Suprapubic skin (tissue), 4 donors: ENCODE data around the gene PSMC4. TPM values are rescaled to one million over a fixed set of nuclear protein-coding genes. Genes with fewer than 3 reads are reported as not detected.
A peak's percentile ranks its signal among the peaks of the same experiment; 100 is the strongest.

ENCODE experiments used
- DNase-seq, 2 donors: peaks; one replicate each; pipeline ENCODE4 v3.0.0-alpha.2; 2019; ENCODE audit warnings: low spot score in 2 of 2
- H3K27ac ChIP-seq: fragments of 200-600 bp; sonication (generic); one replicate; pipeline ENCODE4 v1.5.1; 2019
- H3K27me3 ChIP-seq: fragments of 200-600 bp; sonication (generic); one replicate; pipeline ENCODE4 v1.5.1; 2019
- H3K36me3 ChIP-seq: fragments of 200-600 bp; sonication (generic); one replicate; pipeline ENCODE4 v1.5.1; 2019
- H3K4me1 ChIP-seq: fragments of 200-600 bp; sonication (generic); one replicate; pipeline ENCODE4 v1.5.1; 2019
- H3K4me3 ChIP-seq: fragments of 200-600 bp; sonication (generic); one replicate; pipeline ENCODE4 v1.5.1; 2019; ENCODE audit warnings: mild to moderate bottlenecking
- H3K9me3 ChIP-seq: fragments of 200-600 bp; sonication (generic); one replicate; pipeline ENCODE4 v1.5.1; 2019
- EP300 ChIP-seq: sonication (generic); formaldehyde crosslinking; IDR thresholded peaks from one replicate; pipeline ENCODE4 v1.6.1; 2017; ENCODE audit warnings: antibody characterized with exemption
- POLR2A ChIP-seq, 2 donors: fragments of 450-650 bp; IDR thresholded peaks; one replicate each; pipeline ENCODE4 v1.6.1; 2017; ENCODE audit warnings: antibody characterized with exemption in 2 of 2, mild to moderate bottlenecking in 2 of 2, moderate library complexity in 2 of 2
- POLR2AphosphoS5 ChIP-seq, 3 donors: sonication (generic); formaldehyde crosslinking; IDR thresholded peaks; one replicate each; pipeline ENCODE4 v1.6.1; 2017; ENCODE audit warnings: antibody characterized with exemption in 3 of 3
- whole genome bisulfite sequencing: methylation state at CpG from one replicate; pipeline ENCODE4 v1.1.5; 2018; 5-methylcytosine and 5-hydroxymethylcytosine counted together
- total RNA-seq, 4 donors: library from RNA; depleted of rRNA; stranded (reverse); fragments of >200 nt; gene quantifications; one replicate each; pipeline ENCODE4 v1.1.0, GENCODE V29; 2016
- TF ChIP-seq, protein P1 (sequence below), 2 donors: fragments of 200-600 bp in 1 of 2; fragments of 450-650 bp in 1 of 2; sonication (generic) in 1 of 2; IDR thresholded peaks; one replicate each; pipeline ENCODE4 v1.5.1; 2016 to 2019; ENCODE audit warnings: antibody characterized with exemption in 2 of 2, mild to moderate bottlenecking in 1 of 2, moderate library complexity in 1 of 2

Gene PSMC4
- total RNA-seq, 4 donors from 2014 or later, result 53.8 to 109 (median 95.9) TPM

DNA sequence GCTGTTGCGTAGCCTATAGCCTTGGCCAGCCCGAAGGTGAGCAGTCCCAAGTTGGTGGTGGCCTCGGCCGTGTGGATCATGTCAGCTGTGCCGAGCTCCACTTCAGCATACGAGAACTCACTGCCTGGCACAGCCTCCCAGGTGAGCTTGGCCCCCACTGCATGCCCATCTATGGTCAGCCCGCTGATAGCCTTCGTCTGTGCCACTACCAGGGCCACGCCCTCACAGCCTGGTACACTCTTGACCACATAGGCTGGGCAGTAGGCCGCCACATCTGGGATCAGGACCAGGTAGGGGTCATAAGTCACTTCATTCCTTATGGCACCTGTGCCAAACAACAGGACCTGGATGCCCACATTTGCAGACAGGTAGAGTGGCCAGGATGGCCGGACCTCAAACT, 43.9 kb upstream of the PSMC4 start:
- TF ChIP-seq POLR2AphosphoS5 (IDR thresholded peaks at IDR 0.05) (no peak), EP300 (no peak), POLR2A (IDR thresholded peaks at IDR 0.05) (no peak)
- TF ChIP-seq, protein P1, sequence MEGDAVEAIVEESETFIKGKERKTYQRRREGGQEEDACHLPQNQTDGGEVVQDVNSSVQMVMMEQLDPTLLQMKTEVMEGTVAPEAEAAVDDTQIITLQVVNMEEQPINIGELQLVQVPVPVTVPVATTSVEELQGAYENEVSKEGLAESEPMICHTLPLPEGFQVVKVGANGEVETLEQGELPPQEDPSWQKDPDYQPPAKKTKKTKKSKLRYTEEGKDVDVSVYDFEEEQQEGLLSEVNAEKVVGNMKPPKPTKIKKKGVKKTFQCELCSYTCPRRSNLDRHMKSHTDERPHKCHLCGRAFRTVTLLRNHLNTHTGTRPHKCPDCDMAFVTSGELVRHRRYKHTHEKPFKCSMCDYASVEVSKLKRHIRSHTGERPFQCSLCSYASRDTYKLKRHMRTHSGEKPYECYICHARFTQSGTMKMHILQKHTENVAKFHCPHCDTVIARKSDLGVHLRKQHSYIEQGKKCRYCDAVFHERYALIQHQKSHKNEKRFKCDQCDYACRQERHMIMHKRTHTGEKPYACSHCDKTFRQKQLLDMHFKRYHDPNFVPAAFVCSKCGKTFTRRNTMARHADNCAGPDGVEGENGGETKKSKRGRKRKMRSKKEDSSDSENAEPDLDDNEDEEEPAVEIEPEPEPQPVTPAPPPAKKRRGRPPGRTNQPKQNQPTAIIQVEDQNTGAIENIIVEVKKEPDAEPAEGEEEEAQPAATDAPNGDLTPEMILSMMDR (IDR thresholded peaks at IDR 0.05), result no peak
- Histone ChIP-seq H3K4me1 (no peaks in the 10 kb centered on the region), H3K4me3 (no peak overlapping the region), H3K27me3 (no peaks in the 10 kb centered on the region), H3K27ac (no peak overlapping the region), H3K36me3 (no peaks in the 10 kb centered on the region), H3K9me3 (no peaks in the 10 kb centered on the region)
- DNase-seq, result peak in 1 of 2 donors; percentile 73
- WGBS, result 93% methylated on average over 10 of the region's 11 CpGs

DNA sequence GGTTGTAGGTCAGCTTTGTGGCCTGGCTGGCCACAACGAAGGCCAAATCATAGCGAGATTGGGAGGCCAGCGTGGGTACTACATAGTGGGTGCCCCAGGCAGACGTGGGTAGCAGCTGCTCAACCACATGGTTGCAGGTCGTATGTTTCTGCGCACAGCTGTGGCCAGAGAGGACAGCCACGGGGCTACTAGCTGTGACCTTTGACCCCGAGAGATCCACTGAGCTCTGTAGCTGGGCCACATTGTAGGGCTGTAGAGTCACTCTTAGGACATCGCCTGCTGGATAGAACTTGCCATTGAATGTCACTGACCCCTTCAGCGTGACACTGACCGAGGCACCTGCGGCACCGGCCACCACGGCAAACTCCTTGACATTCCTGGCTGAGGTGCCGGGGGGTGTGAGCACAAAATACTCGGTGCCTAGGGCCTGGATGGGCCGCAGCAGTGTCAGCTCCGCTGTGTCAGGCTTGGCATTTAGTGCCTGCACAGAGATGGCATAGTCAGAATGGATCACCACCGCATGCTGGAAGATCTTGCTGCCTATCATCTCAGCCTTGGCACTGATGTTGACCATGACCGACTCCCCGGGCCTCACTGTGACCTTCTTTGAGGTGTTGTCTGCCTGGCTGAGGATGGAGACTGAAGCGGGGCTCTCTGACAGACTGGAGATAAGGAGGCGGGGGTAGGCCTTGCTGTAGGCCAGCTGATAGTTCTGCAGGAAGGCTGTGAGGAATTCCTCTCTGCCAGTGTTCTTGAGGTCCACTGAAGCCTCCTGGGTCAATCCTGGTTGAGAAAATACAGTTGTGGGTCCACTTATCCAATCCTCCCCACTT, 43.2 kb upstream of the PSMC4 start:
- Histone ChIP-seq H3K4me1 (no peaks in the 10 kb centered on the region), H3K27me3 (no peaks in the 10 kb centered on the region), H3K4me3 (no peak overlapping the region), H3K36me3 (no peaks in the 10 kb centered on the region), H3K27ac (no peak overlapping the region), H3K9me3 (no peaks in the 10 kb centered on the region)
- DNase-seq, result peak in 1 of 2 donors; percentile 52
- TF ChIP-seq POLR2AphosphoS5 (IDR thresholded peaks at IDR 0.05) (no peak), POLR2A (IDR thresholded peaks at IDR 0.05) (no peak), EP300 (no peak)
- TF ChIP-seq, protein P1 (IDR thresholded peaks at IDR 0.05), result no peak
- WGBS, result 97% methylated on average over 5 of the region's 23 CpGs

DNA sequence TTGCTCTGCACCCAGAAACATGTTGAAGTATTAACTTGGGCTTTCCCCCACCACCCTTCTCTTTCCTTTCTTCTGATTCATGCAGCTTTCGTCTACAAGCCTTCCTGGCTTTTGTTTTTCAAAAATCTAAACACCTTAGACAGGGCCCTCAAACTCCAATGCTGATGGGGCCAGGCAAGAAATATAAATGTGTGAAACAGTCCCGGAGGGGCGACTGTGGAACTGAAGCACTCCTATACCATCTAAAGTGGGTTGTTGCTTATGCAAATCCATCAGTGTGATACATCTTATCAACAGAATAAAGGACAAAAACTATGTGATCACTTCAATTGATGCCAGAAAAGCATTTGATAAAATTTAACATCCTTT, 42.6 kb upstream of the PSMC4 start:
- DNase-seq, result no peak
- Histone ChIP-seq H3K36me3 (no peaks in the 10 kb centered on the region), H3K27me3 (no peaks in the 10 kb centered on the region), H3K27ac (no peak overlapping the region), H3K4me1 (no peaks in the 10 kb centered on the region), H3K9me3 (no peaks in the 10 kb centered on the region), H3K4me3 (no peak overlapping the region)
- no peak for TF ChIP-seq EP300
- TF ChIP-seq POLR2AphosphoS5 (IDR thresholded peaks at IDR 0.05), result no peak
- TF ChIP-seq, protein P1 (IDR thresholded peaks at IDR 0.05), result no peak
- TF ChIP-seq POLR2A (IDR thresholded peaks at IDR 0.05), result no peak
- 91% methylated on average over 3 of the region's 3 CpGs for WGBS

DNA sequence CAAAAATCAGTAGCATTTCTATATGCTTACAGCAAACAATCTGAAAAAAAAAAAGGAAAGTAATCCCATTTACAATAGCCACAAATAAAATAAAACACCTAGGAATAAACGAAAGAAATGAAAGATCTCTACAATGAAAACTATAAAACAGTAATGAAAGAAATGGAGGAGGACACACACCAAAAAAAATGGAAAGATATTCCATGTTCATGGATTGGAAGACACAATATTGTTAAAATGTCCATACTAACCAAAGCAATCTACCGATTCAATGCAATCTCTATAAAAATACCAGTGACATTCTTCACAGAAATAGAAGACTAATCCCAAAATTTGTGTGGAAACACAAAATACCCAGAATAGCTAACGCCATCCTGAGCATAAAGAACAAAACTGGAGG, 41.2 kb upstream of the PSMC4 start:
- no peak overlapping the region for H3K4me3 ChIP-seq
- no peak overlapping the region for H3K27ac ChIP-seq
- no peaks in the 10 kb centered on the region for H3K4me1 ChIP-seq
- H3K27me3 ChIP-seq, result no peaks in the 10 kb centered on the region
- TF ChIP-seq POLR2A (IDR thresholded peaks at IDR 0.05), result no peak
- no peak for TF ChIP-seq EP300
- TF ChIP-seq, protein P1 (IDR thresholded peaks at IDR 0.05), result no peak
- no peak for TF ChIP-seq POLR2AphosphoS5 (IDR thresholded peaks at IDR 0.05)
- no peaks in the 10 kb centered on the region for H3K36me3 ChIP-seq
- H3K9me3 ChIP-seq, result no peaks in the 10 kb centered on the region
- no peak for DNase-seq
- WGBS, result 87% methylated on average over 3 of the region's 3 CpGs

DNA sequence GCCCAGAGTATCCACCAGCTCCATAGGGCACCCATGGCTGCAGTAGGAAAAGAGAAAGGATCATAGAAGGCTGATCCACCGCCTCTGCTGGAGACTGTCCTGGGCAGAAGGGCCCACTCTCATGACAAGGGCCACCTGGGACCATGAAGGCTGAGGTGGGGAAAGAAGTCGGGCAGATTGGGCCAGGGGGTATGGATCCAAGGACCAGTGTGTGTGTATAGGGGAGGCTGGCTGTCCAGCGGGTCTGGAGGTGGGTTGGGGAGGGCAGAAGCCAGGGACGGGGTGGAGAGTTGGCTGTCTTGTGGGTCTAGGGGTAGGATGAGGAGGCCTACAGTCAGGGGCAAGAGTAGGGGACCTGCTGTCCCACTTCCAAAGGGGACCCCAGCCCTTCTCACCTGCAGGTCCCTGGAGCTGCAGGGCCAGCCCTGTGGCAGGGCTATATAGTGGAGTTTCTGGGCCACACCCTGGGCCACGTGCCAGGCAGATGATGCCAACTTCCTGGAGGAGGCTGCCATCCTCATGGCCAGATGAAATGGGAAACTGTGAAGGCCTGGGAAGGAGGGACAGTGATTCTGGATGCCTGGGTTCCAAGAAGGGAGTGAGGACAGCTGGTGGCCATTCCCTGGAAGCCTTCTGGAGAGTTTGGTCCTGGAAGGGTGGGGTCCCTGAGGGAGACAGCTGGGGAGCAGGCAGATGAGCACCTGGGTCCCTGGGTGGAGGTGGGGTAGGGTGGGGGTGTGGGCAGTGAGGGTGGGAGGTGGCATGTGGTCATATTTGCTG, 36.2 kb upstream of the PSMC4 start, which contains the start of gene FCGBP:
Gene FCGBP, minus strand, starts transcription at position 51 of the 780 bp plus-strand sequence.
- TF ChIP-seq, protein P1 (IDR thresholded peaks at IDR 0.05), result no peak
- TF ChIP-seq EP300, result no peak
- no peak for DNase-seq
- H3K4me3 ChIP-seq, result no peak within 1 kb of the TSS
- H3K9me3 ChIP-seq, result no peaks in the 10 kb centered on the region
- H3K4me1 ChIP-seq, result no peaks in the 10 kb centered on the region
- no peak within 1 kb of the TSS for H3K27ac ChIP-seq
- WGBS, result 85% methylated on average over 5 of the region's 5 CpGs
- H3K27me3 ChIP-seq, result peaks cover 10% of the 10 kb centered on the region
- H3K36me3 ChIP-seq, result no peaks in the 10 kb centered on the region
